Measurements from ENCODE around the gene ENGASE.
A peak's percentile ranks its signal among the peaks of the same experiment; 100 is the strongest.

Gene ENGASE

GRCh38 chr17:79039886-79040285 lies 34.7 kb upstream of the ENGASE start:
- DNase-seq (ENCODE audit: low read depth in 3 of 3) = no peak

- no peak for DNase-seq (ENCODE audit: low read depth in 3 of 3)
These were observed 33.5 kb upstream of the ENGASE start for GRCh38 chr17:79041041-79041570.

GRCh38 chr17:79041723-79042420 lies 32.8 kb upstream of the ENGASE start:
- DNase-seq (ENCODE audit: low read depth in 3 of 3) = no peak

GRCh38 chr17:79042421-79043190 lies 32.0 kb upstream of the ENGASE start:
- peak; percentile 34 to 66 (median 53) for DNase-seq (ENCODE audit: low read depth in 3 of 3)

- DNase-seq (ENCODE audit: low read depth in 3 of 3) = no peak
These were observed 31.3 kb upstream of the ENGASE start for GRCh38 chr17:79043191-79043930.

- no peak for DNase-seq (ENCODE audit: low read depth in 3 of 3)
These were observed 30.7 kb upstream of the ENGASE start for GRCh38 chr17:79043931-79044320.

GRCh38 chr17:79044462-79044861 lies 30.2 kb upstream of the ENGASE start:
- DNase-seq (ENCODE audit: low read depth in 3 of 3) = no peak

- no peak for DNase-seq (ENCODE audit: low read depth in 3 of 3)
These were observed 29.5 kb upstream of the ENGASE start for GRCh38 chr17:79045001-79045729.

GRCh38 chr17:79045842-79046196 lies 28.8 kb upstream of the ENGASE start:
- DNase-seq (ENCODE audit: low read depth in 3 of 3) = peak; percentile 28 to 48 (median 39)

GRCh38 chr17:79046197-79046915 lies 28.3 kb upstream of the ENGASE start:
- DNase-seq (ENCODE audit: low read depth in 3 of 3) = no peak

GRCh38 chr17:79046916-79047280 lies 27.7 kb upstream of the ENGASE start:
- DNase-seq (ENCODE audit: low read depth in 3 of 3) = no peak

- no peak for DNase-seq (ENCODE audit: low read depth in 3 of 3)
These were observed 27.2 kb upstream of the ENGASE start for GRCh38 chr17:79047291-79047920.

GRCh38 chr17:79047923-79048825 lies 26.4 kb upstream of the ENGASE start:
- DNase-seq (ENCODE audit: low read depth in 3 of 3) = no peak

- no peak for DNase-seq (ENCODE audit: low read depth in 3 of 3)
These were observed 25.5 kb upstream of the ENGASE start for GRCh38 chr17:79048826-79049755.

- DNase-seq (ENCODE audit: low read depth in 3 of 3) = no peak
These were observed 24.8 kb upstream of the ENGASE start for GRCh38 chr17:79049821-79050220.

- DNase-seq (ENCODE audit: low read depth in 3 of 3) = no peak
These were observed 24.1 kb upstream of the ENGASE start for GRCh38 chr17:79050551-79050950.

GRCh38 chr17:79051306-79051705 lies 23.3 kb upstream of the ENGASE start:
- no peak for DNase-seq (ENCODE audit: low read depth in 3 of 3)

- DNase-seq (ENCODE audit: low read depth in 3 of 3) = no peak
These were observed 22.5 kb upstream of the ENGASE start for GRCh38 chr17:79052131-79052530.
